Stimulated activated naive B cell treated with anti-CD40 and anti-IgM and Interleukin-4, amounts not matched to agents 10 μg/mL and 1 μg/mL and 100 μg/mL, for 72 hours (primary cell): Measurements from ENCODE around the gene CPD.
"Not testable (repeated sequence)": the region's sequence is repeated elsewhere in the genome, so short reads cannot be mapped to it uniquely, and the experiment has no call there.

Source experiments
- ATAC-seq, 2 donors: fragments of 150-1000 bp; cut with Tn5 transposase; replicated peaks; 2 replicates each; pipeline ENCODE4 v1.10.0; 2021; ENCODE audit warnings: moderate library complexity in 1 of 2
- DNase-seq: peaks from one replicate; pipeline ENCODE4 v3.0.0; 2021
- H3K27ac Mint-ChIP-seq: one replicate; pipeline ENCODE4 v1.8.0; 2022; ENCODE audit warnings: mild to moderate bottlenecking, mixed read lengths
- H3K27me3 Mint-ChIP-seq, 2 donors: one replicate each; pipeline ENCODE4 v1.8.0; 2022; ENCODE audit warnings: mixed read lengths in 2 of 2
- H3K36me3 Mint-ChIP-seq, 2 donors: one replicate each; pipeline ENCODE4 v1.8.0; 2022; ENCODE audit warnings: mixed read lengths in 2 of 2, mild to moderate bottlenecking in 1 of 2
- H3K4me1 Mint-ChIP-seq, 2 donors: one replicate each; pipeline ENCODE4 v1.8.0; 2022; ENCODE audit warnings: mixed read lengths in 2 of 2, mild to moderate bottlenecking in 1 of 2
- H3K4me3 Mint-ChIP-seq, 2 donors: one replicate each; pipeline ENCODE4 v1.8.0; 2022; ENCODE audit warnings: mild to moderate bottlenecking in 2 of 2, mixed read lengths in 2 of 2, moderate library complexity in 1 of 2
- H3K9me3 Mint-ChIP-seq, 2 donors: one replicate each; pipeline ENCODE4 v1.8.0; 2022; ENCODE audit warnings: mixed read lengths in 2 of 2, mild to moderate bottlenecking in 1 of 2

CPD gene

GRCh38 chr17:30413109-30413508, 34.4 kb downstream of the CPD start:
- Mint-ChIP-seq H3K9me3 (peaks cover 0 to 1% of the 10 kb centered on the region in 2 donors), H3K36me3 (peaks cover 6 to 10% of the 10 kb centered on the region in 2 donors), H3K27me3 (no peaks in the 10 kb centered on the region), H3K27ac (no peak overlapping the region), H3K4me3 (no peak overlapping the region), H3K4me1 (peaks cover 6 to 17% of the 10 kb centered on the region in 2 donors)
- ATAC-seq = no peak
- DNase-seq = no peak

- Mint-ChIP-seq H3K27ac (no peak overlapping the region), H3K4me3 (no peak overlapping the region), H3K27me3 (no peaks in the 10 kb centered on the region), H3K4me1 (peaks cover 6 to 13% of the 10 kb centered on the region in 2 donors), H3K36me3 (peaks cover 6 to 10% of the 10 kb centered on the region in 2 donors), H3K9me3 (peaks cover 0 to 1% of the 10 kb centered on the region in 2 donors)
- DNase-seq (no peak), ATAC-seq (no peak)
Observed at GRCh38 chr17:30414486-30414885, 35.8 kb downstream of the CPD start.

- peaks cover 0 to 1% of the 10 kb centered on the region in 2 donors for H3K9me3 Mint-ChIP-seq
Observed at GRCh38 chr17:30415491-30415890, 36.8 kb downstream of the CPD start.

GRCh38 chr17:30418070-30418469, 39.3 kb downstream of the CPD start:
- H3K27ac Mint-ChIP-seq, H3K4me3 Mint-ChIP-seq, ATAC-seq, H3K36me3 Mint-ChIP-seq, H3K9me3 Mint-ChIP-seq, H3K4me1 Mint-ChIP-seq, DNase-seq, H3K27me3 Mint-ChIP-seq: not testable (repeated sequence)

More at GRCh38 chr17:30415491-30415890, 36.8 kb downstream of the CPD start:
- no peak for DNase-seq
- ATAC-seq = no peak
- Mint-ChIP-seq H3K4me1 (peaks cover 6 to 10% of the 10 kb centered on the region in 2 donors), H3K27me3 (no peaks in the 10 kb centered on the region), H3K4me3 (no peak overlapping the region), H3K27ac (no peak overlapping the region), H3K36me3 (peaks cover 2 to 4% of the 10 kb centered on the region in 2 donors)

GRCh38 chr17:30421592-30421991, 42.9 kb downstream of the CPD start:
- DNase-seq = no peak
- H3K4me3 Mint-ChIP-seq = no peak overlapping the region
- H3K9me3 Mint-ChIP-seq = no peaks in the 10 kb centered on the region
- peaks cover 17 to 20% of the 10 kb centered on the region in 2 donors for H3K36me3 Mint-ChIP-seq
- H3K27me3 Mint-ChIP-seq = no peaks in the 10 kb centered on the region
- no peak overlapping the region for H3K27ac Mint-ChIP-seq
- ATAC-seq = no peak
- no peaks in the 10 kb centered on the region for H3K4me1 Mint-ChIP-seq

- Mint-ChIP-seq H3K4me1 (no peaks in the 10 kb centered on the region), H3K4me3 (no peak overlapping the region), H3K27me3 (no peaks in the 10 kb centered on the region), H3K9me3 (no peaks in the 10 kb centered on the region), H3K36me3 (peaks cover 17 to 21% of the 10 kb centered on the region in 2 donors), H3K27ac (no peak overlapping the region)
- ATAC-seq (no peak), DNase-seq (no peak)
Observed at GRCh38 chr17:30422171-30422570, 43.4 kb downstream of the CPD start.

GRCh38 chr17:30424471-30424870, 45.7 kb downstream of the CPD start:
- Mint-ChIP-seq H3K27ac (no peak overlapping the region), H3K36me3 (peaks cover 26 to 33% of the 10 kb centered on the region in 2 donors), H3K9me3 (no peaks in the 10 kb centered on the region), H3K4me1 (no peaks in the 10 kb centered on the region), H3K4me3 (no peak overlapping the region), H3K27me3 (no peaks in the 10 kb centered on the region)
- DNase-seq (no peak), ATAC-seq (no peak)

GRCh38 chr17:30426292-30426691, 47.6 kb downstream of the CPD start:
- Mint-ChIP-seq H3K36me3 (peaks cover 24 to 31% of the 10 kb centered on the region in 2 donors), H3K27me3 (no peaks in the 10 kb centered on the region)

GRCh38 chr17:30427611-30428010, 48.9 kb downstream of the CPD start:
- H3K36me3 Mint-ChIP-seq = peaks cover 20 to 34% of the 10 kb centered on the region in 2 donors
- H3K4me1 Mint-ChIP-seq = no peaks in the 10 kb centered on the region
- no peak overlapping the region for H3K4me3 Mint-ChIP-seq
- no peaks in the 10 kb centered on the region for H3K27me3 Mint-ChIP-seq
- no peak overlapping the region for H3K27ac Mint-ChIP-seq
- H3K9me3 Mint-ChIP-seq = no peaks in the 10 kb centered on the region
- DNase-seq (no peak), ATAC-seq (no peak)

More at GRCh38 chr17:30426292-30426691, 47.6 kb downstream of the CPD start:
- no peaks in the 10 kb centered on the region for H3K9me3 Mint-ChIP-seq
- ATAC-seq (no peak), DNase-seq (no peak)
- no peak overlapping the region for H3K4me3 Mint-ChIP-seq
- no peaks in the 10 kb centered on the region for H3K4me1 Mint-ChIP-seq
- no peak overlapping the region for H3K27ac Mint-ChIP-seq

GRCh38 chr17:30429155-30429554, 50.4 kb downstream of the CPD start:
- H3K27me3 Mint-ChIP-seq = no peaks in the 10 kb centered on the region
- peaks cover 24 to 39% of the 10 kb centered on the region in 2 donors for H3K36me3 Mint-ChIP-seq
- no peak overlapping the region for H3K4me3 Mint-ChIP-seq
- no peak for ATAC-seq
- DNase-seq = no peak
- no peaks in the 10 kb centered on the region for H3K9me3 Mint-ChIP-seq
- no peak overlapping the region for H3K27ac Mint-ChIP-seq
- no peaks in the 10 kb centered on the region for H3K4me1 Mint-ChIP-seq

GRCh38 chr17:30433514-30433913, 54.8 kb downstream of the CPD start:
- Mint-ChIP-seq H3K36me3 (peaks cover 19 to 29% of the 10 kb centered on the region in 2 donors), H3K4me3 (no peak overlapping the region), H3K27me3 (no peaks in the 10 kb centered on the region), H3K9me3 (no peaks in the 10 kb centered on the region), H3K4me1 (no peaks in the 10 kb centered on the region), H3K27ac (no peak overlapping the region)
- DNase-seq (no peak), ATAC-seq (no peak)

GRCh38 chr17:30436729-30437128, 58.0 kb downstream of the CPD start:
- no peak overlapping the region for H3K27ac Mint-ChIP-seq
- peaks cover 16 to 23% of the 10 kb centered on the region in 2 donors for H3K36me3 Mint-ChIP-seq
- H3K4me3 Mint-ChIP-seq = no peak overlapping the region
- no peaks in the 10 kb centered on the region for H3K27me3 Mint-ChIP-seq
- DNase-seq (no peak), ATAC-seq (no peak)
- no peaks in the 10 kb centered on the region for H3K9me3 Mint-ChIP-seq
- no peaks in the 10 kb centered on the region for H3K4me1 Mint-ChIP-seq

GRCh38 chr17:30443721-30444120, 65.0 kb downstream of the CPD start:
- no peak overlapping the region for H3K27ac Mint-ChIP-seq
- H3K36me3 Mint-ChIP-seq = peaks cover 21 to 29% of the 10 kb centered on the region in 2 donors
- no peak for DNase-seq
- ATAC-seq = no peak
- no peaks in the 10 kb centered on the region for H3K4me1 Mint-ChIP-seq
- H3K9me3 Mint-ChIP-seq = no peaks in the 10 kb centered on the region
- no peak overlapping the region for H3K4me3 Mint-ChIP-seq
- H3K27me3 Mint-ChIP-seq = no peaks in the 10 kb centered on the region

- DNase-seq, ATAC-seq, H3K27me3 Mint-ChIP-seq, H3K4me3 Mint-ChIP-seq, H3K4me1 Mint-ChIP-seq, H3K9me3 Mint-ChIP-seq, H3K27ac Mint-ChIP-seq: not testable (repeated sequence)
- peaks cover 26 to 39% of the 10 kb centered on the region in 2 donors for H3K36me3 Mint-ChIP-seq
Observed at GRCh38 chr17:30446640-30447039, 67.9 kb downstream of the CPD start.

GRCh38 chr17:30449480-30449879, 70.8 kb downstream of the CPD start:
- H3K27ac Mint-ChIP-seq = no peak overlapping the region
- H3K27me3 Mint-ChIP-seq = no peaks in the 10 kb centered on the region
- DNase-seq (no peak), ATAC-seq (no peak)
- peaks cover 0 to 2% of the 10 kb centered on the region in 2 donors for H3K4me1 Mint-ChIP-seq
- H3K36me3 Mint-ChIP-seq = peaks cover 34 to 53% of the 10 kb centered on the region in 2 donors
- H3K4me3 Mint-ChIP-seq = no peak overlapping the region
- H3K9me3 Mint-ChIP-seq = peaks cover 4 to 5% of the 10 kb centered on the region in 2 donors
